Thyroid gland (tissue), 4 donors: Measurements from ENCODE around the gene DPEP2NB. TPM values are rescaled to one million over a fixed set of nuclear protein-coding genes. Genes with fewer than 3 reads are reported as not detected.
"Not testable (repeated sequence)": the region's sequence is repeated elsewhere in the genome, so short reads cannot be mapped to it uniquely, and the experiment has no call there.

ENCODE experiments used
- DNase-seq, 2 donors: peaks; one replicate each; pipeline ENCODE4 v3.0.0-alpha.2; 2019
- H3K27ac ChIP-seq, 3 donors: fragments of 200-600 bp; sonication (generic); 1 replicate in 2 of 3; 2 replicates in 1 of 3; pipeline ENCODE4 v1.5.1; 2016 to 2019; ENCODE audit warnings: mild to moderate bottlenecking in 1 of 3, moderate library complexity in 1 of 3
- H3K27me3 ChIP-seq: fragments of 200-600 bp; sonication (generic); one replicate; pipeline ENCODE4 v1.5.1; 2019
- H3K36me3 ChIP-seq, 2 donors: fragments of 200-600 bp; sonication (generic); one replicate each; pipeline ENCODE4 v1.5.1; 2016 to 2019
- H3K4me1 ChIP-seq, 2 donors: fragments of 200-600 bp; sonication (generic); one replicate each; pipeline ENCODE4 v1.5.1; 2017 to 2019
- H3K4me3 ChIP-seq, 3 donors: fragments of 200-600 bp; sonication (generic); replicated peaks in 1 of 3; 1 replicate in 2 of 3; 2 replicates in 1 of 3; pipeline ENCODE4 v1.5.1; 2016; ENCODE audit warnings: mild to moderate bottlenecking in 1 of 3
- H3K9me3 ChIP-seq: fragments of 200-600 bp; sonication (generic); one replicate; pipeline ENCODE4 v1.5.1; 2017
- POLR2A ChIP-seq, 2 donors: fragments of 450-650 bp; IDR thresholded peaks; one replicate each; pipeline ENCODE4 v1.6.1; 2017; ENCODE audit warnings: antibody characterized with exemption in 2 of 2, mild to moderate bottlenecking in 2 of 2, moderate library complexity in 1 of 2
- WGBS, 2 donors: methylation state at CpG; one replicate each; pipeline ENCODE4 v1.1.5; 2017; 5-methylcytosine and 5-hydroxymethylcytosine counted together
- intact Hi-C: fragments of 100-400 bp; cut with DNase I; formaldehyde crosslinking; loops from one replicate; pipeline ENCODE4 v1.15.1; 2023
- total RNA-seq, 4 donors: library from RNA; depleted of rRNA; stranded (reverse); fragments of >200 nt; gene quantifications; one replicate each; pipeline ENCODE4 v1.2.3, GENCODE V29; 2016
- TF ChIP-seq, protein P1 (sequence below), 6 experiments: fragments of 200-600 bp in 3 of 6; fragments of 450-650 bp in 3 of 6; sonication (generic) in 3 of 6; IDR thresholded peaks; one replicate each; pipeline ENCODE4 v1.5.1; 2016 to 2019; ENCODE audit warnings: antibody characterized with exemption in 6 of 6, mild to moderate bottlenecking in 2 of 6, inconsistent platforms in 1 of 6, moderate library complexity in 1 of 6

The DPEP2NB gene
- total RNA-seq, 4 donors from 2014 or later, result not detected

DNA sequence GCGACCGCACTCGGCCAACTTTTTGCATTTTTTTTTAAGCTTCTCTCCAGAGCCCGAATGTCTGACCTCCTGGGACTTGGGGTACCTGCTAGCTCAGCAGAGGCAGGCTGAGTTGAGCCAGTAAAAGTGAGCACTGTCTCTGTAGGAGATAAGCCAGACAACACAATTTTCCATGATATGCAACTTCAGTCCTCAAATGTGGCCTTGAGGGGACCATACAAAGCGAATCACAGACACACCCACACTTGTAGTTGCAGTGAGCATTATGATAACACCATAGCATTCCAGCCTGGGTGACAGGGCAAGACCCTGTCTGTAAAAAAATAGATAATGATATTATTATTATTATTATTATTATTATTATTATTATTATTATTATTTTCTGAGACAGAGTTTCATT is 19.0 kb downstream of the DPEP2NB start:
- intact Hi-C loops, result loop anchor here (10.0 kb wide), 1 partner anchor 238 kb away; the partner anchor contains the start of gene ESRP2
- H3K27ac ChIP-seq, result no peak overlapping the region

DNA sequence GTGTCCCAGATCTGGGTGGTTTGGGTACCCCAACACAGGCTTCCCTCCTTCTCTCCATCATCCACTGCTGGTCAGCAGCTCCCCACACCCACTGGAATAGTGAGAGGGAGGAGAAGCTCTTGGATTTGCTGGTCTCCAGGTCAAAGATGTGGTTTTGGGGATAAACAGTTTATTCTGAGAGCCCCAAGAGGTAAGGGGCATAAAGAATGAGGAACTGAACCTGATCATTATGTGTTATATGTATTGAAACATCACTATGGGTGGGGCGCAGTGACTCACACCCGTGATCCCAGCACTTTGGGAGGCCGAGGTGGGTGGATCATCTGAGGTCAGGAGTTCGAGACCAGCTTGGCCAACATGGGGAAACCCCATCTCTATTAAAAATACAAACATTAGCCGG is 20.3 kb downstream of the DPEP2NB start:
- TF ChIP-seq, protein P1, sequence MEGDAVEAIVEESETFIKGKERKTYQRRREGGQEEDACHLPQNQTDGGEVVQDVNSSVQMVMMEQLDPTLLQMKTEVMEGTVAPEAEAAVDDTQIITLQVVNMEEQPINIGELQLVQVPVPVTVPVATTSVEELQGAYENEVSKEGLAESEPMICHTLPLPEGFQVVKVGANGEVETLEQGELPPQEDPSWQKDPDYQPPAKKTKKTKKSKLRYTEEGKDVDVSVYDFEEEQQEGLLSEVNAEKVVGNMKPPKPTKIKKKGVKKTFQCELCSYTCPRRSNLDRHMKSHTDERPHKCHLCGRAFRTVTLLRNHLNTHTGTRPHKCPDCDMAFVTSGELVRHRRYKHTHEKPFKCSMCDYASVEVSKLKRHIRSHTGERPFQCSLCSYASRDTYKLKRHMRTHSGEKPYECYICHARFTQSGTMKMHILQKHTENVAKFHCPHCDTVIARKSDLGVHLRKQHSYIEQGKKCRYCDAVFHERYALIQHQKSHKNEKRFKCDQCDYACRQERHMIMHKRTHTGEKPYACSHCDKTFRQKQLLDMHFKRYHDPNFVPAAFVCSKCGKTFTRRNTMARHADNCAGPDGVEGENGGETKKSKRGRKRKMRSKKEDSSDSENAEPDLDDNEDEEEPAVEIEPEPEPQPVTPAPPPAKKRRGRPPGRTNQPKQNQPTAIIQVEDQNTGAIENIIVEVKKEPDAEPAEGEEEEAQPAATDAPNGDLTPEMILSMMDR (IDR thresholded peaks at IDR 0.05), result no peak
- TF ChIP-seq POLR2A (IDR thresholded peaks at IDR 0.05), result no peak
- DNase-seq, result no peak
- Histone ChIP-seq H3K9me3 (no peaks in the 10 kb centered on the region), H3K4me1 (peaks cover 10 to 11% of the 10 kb centered on the region in 2 donors), H3K27me3 (no peaks in the 10 kb centered on the region), H3K27ac (no peak overlapping the region), H3K36me3 (no peaks in the 10 kb centered on the region), H3K4me3 (no peak overlapping the region)
- 74 to 86% methylated on average over 5 of the region's 5 CpGs for WGBS, 2 donors
- intact Hi-C loops, result loop anchor here (10.0 kb wide), 1 partner anchor 239 kb away; the partner anchor contains the start of gene ESRP2

More for the DNA sequence above, 19.0 kb downstream of the DPEP2NB start:
- H3K4me3 ChIP-seq, result no peak overlapping the region
- 90 to 95% methylated on average over 5 of the region's 5 CpGs for WGBS, 2 donors
- TF ChIP-seq, protein P1 (IDR thresholded peaks at IDR 0.05), result no peak
- TF ChIP-seq POLR2A (IDR thresholded peaks at IDR 0.05), result no peak
- H3K9me3 ChIP-seq, result no peaks in the 10 kb centered on the region
- H3K36me3 ChIP-seq, result no peaks in the 10 kb centered on the region
- DNase-seq, result no peak
- H3K4me1 ChIP-seq, result peaks cover 10 to 11% of the 10 kb centered on the region in 2 donors
- H3K27me3 ChIP-seq, result no peaks in the 10 kb centered on the region

DNA sequence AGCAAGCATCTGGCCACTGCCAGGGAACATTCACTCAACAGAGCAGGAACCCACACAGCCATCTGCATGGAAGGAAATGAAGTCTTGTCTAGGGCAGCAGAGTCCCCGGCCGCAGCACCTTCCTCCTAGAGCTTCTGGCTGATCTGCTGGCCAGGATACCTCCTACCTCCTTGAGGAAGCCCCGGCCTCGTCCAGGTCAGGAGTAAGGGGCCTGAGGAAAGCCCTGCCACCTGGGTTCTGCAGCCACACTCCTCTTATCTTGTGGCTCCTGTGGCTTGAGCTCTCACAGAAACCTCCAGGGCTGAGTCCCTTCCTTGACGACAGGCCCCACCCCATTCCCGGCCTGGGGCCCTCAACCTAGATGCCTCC is 21.7 kb downstream of the DPEP2NB start:
- intact Hi-C loops, result loop anchor here (5.0 to 10.0 kb wide), 2 partner anchors 48 to 241 kb away; partner anchors contain the start of gene ESRP2
- H3K4me3 ChIP-seq, H3K9me3 ChIP-seq, H3K36me3 ChIP-seq, H3K27me3 ChIP-seq, DNase-seq: not testable (repeated sequence)
- Histone ChIP-seq H3K27ac (peak overlapping the region in 1 of 3 donors; percentile 46), H3K4me1 (peaks cover 10 to 11% of the 10 kb centered on the region in 2 donors)
- 73 to 78% methylated on average over 3 to 4 of the region's 6 CpGs for WGBS, 2 donors

DNA sequence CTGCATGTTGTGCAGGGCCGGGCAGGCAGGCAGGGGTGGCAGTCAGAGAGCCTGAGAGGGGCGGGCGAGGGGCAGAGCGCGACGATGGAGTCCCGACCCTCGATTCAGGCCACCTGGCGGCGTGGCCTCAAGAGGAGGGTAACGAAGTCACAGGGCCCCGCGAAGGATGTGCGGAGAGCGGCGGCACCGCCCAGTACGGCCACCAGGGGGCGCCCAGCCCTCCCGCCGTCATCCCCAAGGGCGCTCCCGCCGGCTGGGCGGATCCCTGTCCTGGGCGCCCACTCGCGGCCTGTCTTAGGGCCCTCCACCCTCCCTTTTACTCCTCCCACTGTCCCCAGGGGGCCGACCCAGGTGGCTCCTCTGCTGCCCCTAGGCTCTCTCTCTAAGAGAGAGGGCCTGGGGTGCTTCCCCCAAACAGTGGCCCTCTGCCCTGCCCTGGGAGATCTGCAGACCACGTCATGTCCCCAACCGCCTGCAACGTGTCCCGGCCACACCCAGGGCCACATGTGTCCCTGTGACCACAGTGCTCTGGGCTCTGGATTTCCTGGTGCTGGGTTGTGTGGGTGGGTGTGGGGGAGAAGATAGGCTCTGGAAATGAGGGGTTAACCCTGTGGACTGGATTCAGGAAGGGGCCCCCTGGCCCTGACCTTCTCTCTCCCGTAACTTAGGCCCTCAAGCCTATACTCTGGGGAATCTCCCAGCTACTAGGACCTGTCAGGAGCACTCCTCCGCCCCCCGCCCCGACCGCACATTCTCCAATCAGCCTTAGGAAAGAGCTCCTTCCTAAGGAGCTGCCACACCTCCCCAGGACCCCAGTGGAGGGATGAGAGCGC is 22.3 kb downstream of the DPEP2NB start:
- Histone ChIP-seq H3K27me3 (no peaks in the 10 kb centered on the region), H3K4me3 (peak overlapping the region in 1 of 3 donors; percentile 5), H3K36me3 (no peaks in the 10 kb centered on the region), H3K4me1 (peaks cover 10 to 11% of the 10 kb centered on the region in 2 donors), H3K9me3 (no peaks in the 10 kb centered on the region), H3K27ac (peak overlapping the region in 2 of 3 donors; percentile 7 to 46)
- intact Hi-C loops, result loop anchor here (5.0 to 10.0 kb wide), 2 partner anchors 49 to 241 kb away; partner anchors contain the start of gene ESRP2
- WGBS, 2 donors, result 29 to 60% methylated on average over 1 to 21 of the region's 39 CpGs
- TF ChIP-seq POLR2A (IDR thresholded peaks at IDR 0.05), result peak in 1 of 2 donors; percentile 15
- TF ChIP-seq, protein P1 (IDR thresholded peaks at IDR 0.05), result peak; percentile 82 to 99 (median 97)
- peak; percentile 74 for DNase-seq

DNA sequence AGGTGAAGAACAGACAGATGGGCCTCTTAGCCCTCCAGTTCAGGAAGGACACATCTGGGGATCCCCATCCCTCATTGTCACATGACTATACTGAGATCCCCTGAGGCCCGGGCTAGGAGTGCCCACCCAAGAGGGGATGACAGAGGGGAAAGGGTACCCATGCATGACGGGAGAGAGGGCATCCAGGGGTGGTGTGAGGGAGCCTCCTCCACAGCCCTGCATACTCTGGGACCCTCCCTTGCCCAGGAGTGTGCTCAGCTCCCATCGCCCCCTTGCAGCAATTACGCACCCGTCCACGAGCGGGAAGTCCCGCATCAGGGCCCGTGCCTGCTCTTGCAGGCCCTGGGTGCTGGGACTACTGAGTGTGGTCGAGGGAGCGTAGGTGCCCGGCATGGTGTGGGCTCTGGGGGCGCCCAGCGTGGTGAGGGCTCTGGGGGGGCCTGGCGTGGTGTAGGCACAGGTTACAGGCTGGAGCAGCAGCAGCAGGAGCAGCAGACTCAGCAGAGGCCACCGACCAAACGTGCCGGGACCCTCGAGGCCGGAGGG is 23.0 kb downstream of the DPEP2NB start:
- Histone ChIP-seq H3K4me3 (no peak overlapping the region), H3K36me3 (no peaks in the 10 kb centered on the region), H3K27me3 (no peaks in the 10 kb centered on the region), H3K4me1 (peaks cover 10 to 11% of the 10 kb centered on the region in 2 donors), H3K27ac (peak overlapping the region in 1 of 3 donors; percentile 46), H3K9me3 (no peaks in the 10 kb centered on the region)
- no peak for TF ChIP-seq POLR2A (IDR thresholded peaks at IDR 0.05)
- TF ChIP-seq, protein P1 (IDR thresholded peaks at IDR 0.05), result no peak
- intact Hi-C loops, result loop anchor here (5.0 to 10.0 kb wide), 2 partner anchors 50 to 242 kb away; partner anchors contain the start of gene ESRP2
- no peak for DNase-seq
- WGBS, 2 donors, result 53 to 65% methylated on average over 6 to 17 of the region's 20 CpGs
